PC-3 (cell line): ENCODE results near the gene ARHGAP18. TPM values are rescaled to one million over a fixed set of nuclear protein-coding genes. Genes with fewer than 3 reads are reported as not detected.

Experiments
- ATAC-seq: fragments of 200-7000 bp; cut with Tn5 transposase; 2 replicates; pipeline ENCODE4 v1.9.1; 2020; ENCODE audit warnings: mild to moderate bottlenecking, moderate library complexity
- BruUV-seq: library from RNA; stranded (reverse); fragments of 400-500 nt; replicated peaks from 2 replicates; lab custom pipeline; 2021; lab: Mats Ljungman, UMichigan
- CTCF ChIA-PET: fragments of 300-600 bp; sonication (Branson Sonifier 250); formaldehyde crosslinking; loops from one replicate; lab custom pipeline; 2022; ENCODE audit warnings: antibody characterized with exemption; lab: Charles Lee
- POLR2A ChIA-PET: fragments of 300-600 bp; sonication (Branson Sonifier 250); formaldehyde crosslinking; loops from one replicate; lab custom pipeline; 2022; ENCODE audit warnings: antibody characterized with exemption; ENCODE audit not compliant: unreplicated experiment; lab: Charles Lee
- DNase-seq: peaks from one replicate; pipeline ENCODE4 v3.0.0-alpha.2; 2015
- H2AFZ ChIP-seq: fragments of 300-600 bp; sonication (generic); 2 replicates; pipeline ENCODE4 v1.6.0; 2016; ENCODE audit warnings: antibody characterized with exemption, low read length
- H3F3A ChIP-seq: fragments of 300-600 bp; sonication (generic); one replicate; pipeline ENCODE4 v1.6.0; 2017; ENCODE audit warnings: antibody characterized with exemption, low read length, control low read depth, mild to moderate bottlenecking; ENCODE audit not compliant: unreplicated experiment
- H3K27ac ChIP-seq: fragments of 300-600 bp; sonication (generic); 2 replicates; pipeline ENCODE4 v1.5.1; 2016; ENCODE audit warnings: mild to moderate bottlenecking, low read length
- H3K27me3 ChIP-seq: fragments of 300-600 bp; sonication (generic); 2 replicates; pipeline ENCODE4 v1.6.1; 2016; ENCODE audit warnings: low read length, mixed read lengths
- H3K36me3 ChIP-seq: fragments of 300-600 bp; sonication (generic); 2 replicates; pipeline ENCODE4 v1.6.1; 2016; ENCODE audit warnings: low read depth, mixed run types, low read length, mixed read lengths
- H3K4me1 ChIP-seq: fragments of 300-600 bp; sonication (generic); 2 replicates; pipeline ENCODE4 v1.5.1; 2016; ENCODE audit warnings: low read length; ENCODE audit not compliant: insufficient read depth
- H3K4me2 ChIP-seq: fragments of 300-600 bp; sonication (generic); 2 replicates; pipeline ENCODE4 v1.6.0; 2016; ENCODE audit warnings: low read length
- H3K4me3 ChIP-seq: fragments of 300-600 bp; sonication (generic); 2 replicates; pipeline ENCODE4 v1.5.1; 2016; ENCODE audit warnings: mild to moderate bottlenecking, low read length, mixed read lengths
- H3K79me2 ChIP-seq: fragments of 300-600 bp; sonication (generic); 2 replicates; pipeline ENCODE4 v1.6.1; 2017; ENCODE audit warnings: low read length, mixed read lengths
- H3K9ac ChIP-seq: fragments of 300-600 bp; sonication (generic); 2 replicates; pipeline ENCODE4 v1.6.0; 2016; ENCODE audit warnings: mild to moderate bottlenecking, low read length
- H3K9me2 ChIP-seq: fragments of 300-600 bp; sonication (generic); replicated peaks from 2 replicates; pipeline ENCODE4 v1.6.1; 2016; ENCODE audit warnings: mixed run types, low read length, mixed read lengths
- H3K9me3 ChIP-seq: fragments of 300-600 bp; sonication (generic); 2 replicates; pipeline ENCODE4 v1.6.1; 2016; ENCODE audit warnings: low read length, mixed read lengths
- H4K20me1 ChIP-seq: fragments of 300-600 bp; sonication (generic); 2 replicates; pipeline ENCODE4 v1.6.1; 2016; ENCODE audit warnings: low read length, mixed read lengths
- CTCF ChIP-seq: fragments of 300-600 bp; sonication (generic); conservative IDR thresholded peaks from 2 replicates; pipeline ENCODE4 v1.5.1; 2017; ENCODE audit warnings: antibody characterized with exemption, low read depth, mild to moderate bottlenecking, low read length
- EZH2 ChIP-seq: fragments of 300-600 bp; sonication (generic); IDR thresholded peaks from one replicate; pipeline ENCODE4 v1.6.1; 2017; ENCODE audit warnings: antibody characterized with exemption, mild to moderate bottlenecking, low read length; ENCODE audit not compliant: unreplicated experiment
- EZH2phosphoT487 ChIP-seq: fragments of 300-600 bp; sonication (generic); IDR thresholded peaks from 2 replicates; pipeline ENCODE4 v1.6.1; 2018; ENCODE audit warnings: mild to moderate bottlenecking, antibody characterized with exemption, low read length, borderline replicate concordance
- intact Hi-C: fragments of 100-400 bp; cut with micrococcal nuclease; formaldehyde crosslinking; loops from 2 replicates; pipeline ENCODE4 v1.9.0; 2023
- total RNA-seq: library from RNA; depleted of rRNA; stranded (reverse); fragments of >200 nt; gene quantifications from 2 replicates; pipeline ENCODE4 v1.2.3, GENCODE V29; 2014

ARHGAP18 gene
- total RNA-seq, 1 experiment from 2014 or later, result 5.9 TPM

GRCh38 chr6:129750360-129750759, 40.4 kb upstream of the ARHGAP18 start:
- H3K9ac ChIP-seq, result no peak overlapping the region
- ChIA-PET POLR2A (interaction anchor here (0.6 kb wide), 1 partner anchor 159 kb away, joined by 4 read pairs; no protein-coding TSS in a partner anchor), CTCF (interaction anchor here (1.0 kb wide), 1 partner anchor 25 kb away, joined by 3 read pairs; no protein-coding TSS in a partner anchor)
- no peaks in the 10 kb centered on the region for H4K20me1 ChIP-seq
- H3K79me2 ChIP-seq, result no peaks in the 10 kb centered on the region
- H3K27ac ChIP-seq, result peak overlapping the region; percentile 92
- peaks cover 40% of the 10 kb centered on the region for H3K4me1 ChIP-seq
- H3F3A ChIP-seq, result peaks cover 6% of the 10 kb centered on the region
- H3K27me3 ChIP-seq, result no peaks in the 10 kb centered on the region
- no peak for ATAC-seq
- H3K4me3 ChIP-seq, result 0 out of 2 replicates have a peak overlapping the region, but pooled peaks have one; percentile 57
- intact Hi-C loops, result no loop called here
- no peak for TF ChIP-seq EZH2
- TF ChIP-seq EZH2phosphoT487, result no peak
- no peak for TF ChIP-seq CTCF
- BruUV-seq, result no TSS peak
- peak overlapping the region; percentile 83 for H3K4me2 ChIP-seq
- H2AFZ ChIP-seq, result no peak overlapping the region
- no peaks in the 10 kb centered on the region for H3K36me3 ChIP-seq
- no peaks in the 10 kb centered on the region for H3K9me3 ChIP-seq
- no peaks in the 10 kb centered on the region for H3K9me2 ChIP-seq
- no peak for DNase-seq

GRCh38 chr6:129749749-129750120, 39.8 kb upstream of the ARHGAP18 start:
- no peak for TF ChIP-seq CTCF
- TF ChIP-seq EZH2phosphoT487, result no peak
- no peak for TF ChIP-seq EZH2
- Histone ChIP-seq H3K79me2 (no peaks in the 10 kb centered on the region), H3K27ac (peak overlapping the region; percentile 92), H3K36me3 (no peaks in the 10 kb centered on the region), H3K9ac (peak overlapping the region; percentile 47), H4K20me1 (no peaks in the 10 kb centered on the region), H3K4me1 (peaks cover 46% of the 10 kb centered on the region), H3K9me3 (no peaks in the 10 kb centered on the region), H2AFZ (peak overlapping the region; percentile 52; the same call in 1 of the 2 replicates), H3K27me3 (no peaks in the 10 kb centered on the region), H3K4me2 (peak overlapping the region; percentile 83), H3F3A (peaks cover 6% of the 10 kb centered on the region), H3K9me2 (no peaks in the 10 kb centered on the region), H3K4me3 (peak overlapping the region; percentile 57)
- intact Hi-C loops, result loop anchor here (2.0 kb wide), 3 partner anchors 39 to 269 kb away; partner anchors contain the start of genes ARHGAP18 and L3MBTL3
- no TSS peak for BruUV-seq
- ChIA-PET POLR2A (no interaction called here), CTCF (interaction anchor here (1.0 kb wide), 1 partner anchor 26 kb away, joined by 3 read pairs; no protein-coding TSS in a partner anchor)
- ATAC-seq (peak; percentile 39), DNase-seq (peak; percentile 76)
